Central memory CD8-positive, alpha-beta T cell (primary cell): ENCODE measurements around the gene SNRNP27.

Source experiments
- ATAC-seq: fragments of 150-1000 bp; cut with Tn5 transposase; replicated peaks from 2 replicates; pipeline ENCODE4 v1.10.0; 2022; ENCODE audit warnings: mild to moderate bottlenecking, moderate FRiP score, moderate number of reproducible peaks; ENCODE audit not compliant: poor library complexity, severe bottlenecking; ENCODE audit errors: extremely low read depth
- DNase-seq, 2 donors: peaks; one replicate each; pipeline ENCODE4 v3.0.0; 2021; ENCODE audit warnings: low spot score in 2 of 2
- H3K27ac Mint-ChIP-seq: one replicate; pipeline ENCODE4 v1.8.0; 2022; ENCODE audit warnings: low read depth, mild to moderate bottlenecking, moderate library complexity, mixed read lengths
- H3K27me3 Mint-ChIP-seq: one replicate; pipeline ENCODE4 v1.8.0; 2022; ENCODE audit warnings: mixed read lengths
- H3K36me3 Mint-ChIP-seq: one replicate; pipeline ENCODE4 v1.8.0; 2022; ENCODE audit warnings: mild to moderate bottlenecking, moderate library complexity, mixed read lengths; ENCODE audit not compliant: insufficient read depth
- H3K4me1 Mint-ChIP-seq: one replicate; pipeline ENCODE4 v1.8.0; 2022; ENCODE audit warnings: mixed read lengths
- H3K4me3 Mint-ChIP-seq: one replicate; pipeline ENCODE4 v1.8.0; 2022; ENCODE audit warnings: mild to moderate bottlenecking, moderate library complexity, mixed read lengths
- H3K9me3 Mint-ChIP-seq: one replicate; pipeline ENCODE4 v1.8.0; 2022; ENCODE audit warnings: mixed read lengths

SNRNP27 gene

DNA sequence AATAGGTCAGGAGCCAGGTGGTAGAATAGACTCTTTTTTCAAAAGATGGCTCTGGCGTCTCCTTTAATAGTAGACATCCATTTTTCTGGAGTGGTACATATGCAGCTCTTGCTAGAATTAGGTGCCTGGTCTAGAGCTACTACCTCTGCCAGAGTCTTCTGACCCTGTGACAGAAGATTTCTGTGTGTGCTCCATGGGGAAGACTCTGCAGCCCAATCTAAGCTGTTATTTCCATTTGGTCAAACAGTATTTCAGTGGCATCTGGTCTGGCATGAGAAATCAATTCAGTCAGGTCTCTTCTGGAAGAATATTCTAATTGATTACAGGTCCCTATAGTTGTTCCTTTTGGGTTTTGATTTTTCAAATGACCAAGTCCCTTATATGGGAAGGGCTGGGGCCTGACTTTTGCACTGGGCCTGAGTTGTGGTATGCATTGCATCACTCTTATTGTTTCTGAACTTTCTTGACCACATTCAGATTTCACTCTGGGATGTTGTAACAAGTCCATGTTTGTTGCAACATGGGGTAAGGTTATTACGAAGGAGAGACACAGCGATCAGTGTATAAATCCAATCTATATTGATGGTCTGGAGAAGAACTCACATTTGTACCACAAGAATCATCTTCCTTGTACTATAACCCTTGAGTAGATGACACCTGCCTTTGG lies 33.2 kb downstream of the SNRNP27 start:
- H3K27me3 Mint-ChIP-seq: no peaks in the 10 kb centered on the region
- ATAC-seq: no peak
- no peak overlapping the region for H3K4me3 Mint-ChIP-seq
- no peaks in the 10 kb centered on the region for H3K9me3 Mint-ChIP-seq
- no peak overlapping the region for H3K27ac Mint-ChIP-seq
- H3K4me1 Mint-ChIP-seq: peaks cover 19% of the 10 kb centered on the region
- no peak for DNase-seq
- peaks cover 12% of the 10 kb centered on the region for H3K36me3 Mint-ChIP-seq

DNA sequence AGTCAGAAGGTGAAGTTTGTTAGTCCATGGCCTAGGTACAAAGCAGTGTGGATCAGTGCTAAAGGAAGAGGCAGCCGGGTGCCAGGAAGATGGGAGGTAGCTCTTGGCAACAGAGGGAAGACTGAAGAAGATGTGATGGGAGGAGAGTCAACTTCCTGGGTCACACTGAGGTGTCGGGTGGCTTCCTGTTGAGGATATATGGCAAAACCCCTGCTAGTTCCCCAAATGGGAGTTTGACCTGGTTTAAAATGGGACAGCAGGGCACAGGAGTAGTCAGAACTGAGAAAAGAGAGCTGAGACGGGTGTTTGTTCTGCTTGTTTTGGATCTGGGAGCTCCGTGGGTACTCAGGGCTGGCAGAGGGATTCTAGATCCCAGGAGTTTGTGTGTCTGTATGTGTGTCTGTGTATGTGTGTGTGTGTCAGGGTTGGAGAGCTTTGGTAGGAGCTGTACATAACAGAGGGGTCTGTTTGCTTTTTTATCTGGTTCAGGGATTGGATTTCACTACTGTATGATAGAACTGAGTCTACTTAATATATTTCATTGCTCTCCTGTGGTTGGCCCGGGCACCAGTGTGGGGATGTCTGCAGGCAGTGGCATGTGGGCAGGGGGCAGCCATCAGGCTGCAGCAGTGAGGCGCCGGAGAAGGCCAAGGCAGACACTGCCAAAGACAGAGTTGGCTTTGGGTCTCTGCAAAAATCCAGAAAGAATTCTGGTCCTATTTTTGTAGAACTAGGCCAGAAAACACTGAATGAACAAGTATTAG lies 38.3 kb downstream of the SNRNP27 start:
- Mint-ChIP-seq H3K4me3 (peak overlapping the region; percentile 2), H3K4me1 (peaks cover 26% of the 10 kb centered on the region), H3K9me3 (no peaks in the 10 kb centered on the region), H3K27ac (peak overlapping the region; percentile 81), H3K36me3 (peaks cover 17% of the 10 kb centered on the region), H3K27me3 (no peaks in the 10 kb centered on the region)
- no peak for ATAC-seq
- no peak for DNase-seq

DNA sequence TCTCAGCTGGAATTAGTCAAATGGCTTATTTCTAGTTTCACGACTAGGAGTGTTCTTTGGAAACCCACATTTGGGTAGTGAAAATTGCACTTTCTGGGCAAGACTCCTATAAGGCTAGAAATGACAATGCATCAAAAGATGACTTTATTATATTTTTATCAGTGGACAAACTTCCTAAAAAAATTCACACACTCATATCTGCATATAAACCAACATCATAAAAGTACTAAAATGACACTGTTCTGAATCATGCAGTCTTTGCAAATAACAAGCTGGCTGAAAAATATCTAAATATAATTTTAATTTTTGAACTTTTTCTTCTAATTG lies 38.8 kb downstream of the SNRNP27 start:
- no peak overlapping the region for H3K4me3 Mint-ChIP-seq
- H3K36me3 Mint-ChIP-seq: peaks cover 22% of the 10 kb centered on the region
- H3K9me3 Mint-ChIP-seq: no peaks in the 10 kb centered on the region
- DNase-seq: no peak
- H3K27ac Mint-ChIP-seq: no peak overlapping the region
- H3K27me3 Mint-ChIP-seq: no peaks in the 10 kb centered on the region
- H3K4me1 Mint-ChIP-seq: peaks cover 26% of the 10 kb centered on the region
- ATAC-seq: no peak

DNA sequence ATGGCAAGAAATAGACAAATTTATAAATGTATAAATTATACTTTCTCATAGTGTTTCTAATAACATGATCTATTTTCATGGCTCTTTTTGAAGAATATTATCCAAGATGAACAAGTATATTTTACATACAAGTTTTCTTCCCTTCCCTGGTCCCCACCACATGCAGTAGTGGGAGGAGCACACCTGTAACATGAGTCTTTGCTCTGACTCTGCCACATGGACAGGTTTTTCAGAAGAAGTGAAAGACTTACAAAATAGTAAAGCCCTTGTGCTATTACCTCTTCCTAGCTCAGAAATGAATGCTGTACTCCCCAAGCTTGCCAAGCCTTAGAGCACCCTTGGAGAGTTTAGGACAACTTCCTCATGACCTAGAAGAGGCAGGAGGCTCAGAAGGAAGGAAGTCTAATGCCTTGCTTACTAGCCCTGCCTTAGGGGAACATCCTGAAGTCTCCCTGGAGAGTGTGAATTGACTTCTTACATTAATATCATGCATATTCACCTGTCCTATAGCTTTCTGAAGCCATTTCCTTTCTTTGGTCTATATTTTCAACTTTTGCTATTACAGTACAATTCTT lies 39.6 kb downstream of the SNRNP27 start:
- Mint-ChIP-seq H3K27ac (no peak overlapping the region), H3K4me1 (peaks cover 26% of the 10 kb centered on the region), H3K36me3 (peaks cover 30% of the 10 kb centered on the region), H3K27me3 (no peaks in the 10 kb centered on the region), H3K4me3 (no peak overlapping the region), H3K9me3 (no peaks in the 10 kb centered on the region)
- DNase-seq (no peak), ATAC-seq (no peak)

DNA sequence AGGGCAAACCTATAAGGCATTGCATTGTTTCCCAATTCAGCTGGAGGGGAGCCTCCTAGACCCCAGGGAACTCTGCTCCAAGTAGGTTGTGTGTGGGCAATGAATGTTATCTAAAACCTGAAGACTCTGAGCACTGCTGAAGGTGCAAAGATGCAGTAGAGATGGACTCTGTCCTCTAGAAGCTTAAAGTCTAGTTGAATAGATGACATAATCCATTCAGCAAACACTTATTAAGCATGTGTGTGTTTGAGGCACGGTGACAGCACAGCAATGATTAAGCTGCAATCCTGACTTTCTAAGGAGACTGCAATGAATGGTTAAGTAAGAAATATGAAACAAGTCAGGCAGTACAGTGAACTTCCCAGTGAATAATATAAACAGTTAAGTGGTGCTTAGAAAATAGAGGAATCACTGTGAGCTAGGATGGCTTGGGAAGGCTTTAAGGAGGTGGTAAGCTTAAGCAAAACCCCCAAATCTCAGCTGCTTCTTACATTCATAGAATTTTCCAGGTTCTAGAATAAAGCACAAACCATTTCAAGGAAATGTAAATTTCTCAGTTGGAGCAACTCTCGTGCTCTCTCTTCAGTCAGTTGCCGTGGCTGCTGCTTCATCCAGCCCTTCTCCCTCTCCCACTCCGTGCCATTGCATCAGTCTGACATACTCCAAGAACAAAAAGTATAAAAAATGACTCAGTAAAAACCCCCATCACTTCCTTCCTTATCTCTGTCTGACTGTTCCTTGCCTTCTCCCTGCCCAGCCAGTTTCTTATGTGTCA lies 40.3 kb downstream of the SNRNP27 start:
- Mint-ChIP-seq H3K27me3 (no peaks in the 10 kb centered on the region), H3K4me1 (peaks cover 26% of the 10 kb centered on the region), H3K4me3 (no peak overlapping the region), H3K36me3 (peaks cover 37% of the 10 kb centered on the region), H3K27ac (peak overlapping the region; percentile 42), H3K9me3 (no peaks in the 10 kb centered on the region)
- DNase-seq (no peak), ATAC-seq (no peak)

DNA sequence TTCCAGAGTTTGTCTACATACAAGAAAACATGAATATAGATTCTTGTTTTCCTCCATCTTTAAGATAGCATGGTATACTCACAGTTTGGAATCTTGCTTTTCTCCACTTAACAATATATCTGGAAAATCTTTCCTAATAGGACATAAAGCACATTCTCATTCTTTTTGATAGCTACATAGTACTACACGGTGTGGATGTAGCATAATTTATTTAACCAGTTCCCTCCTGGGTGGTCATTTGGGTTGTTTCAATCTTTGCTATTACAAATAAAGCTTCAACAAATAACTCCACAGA lies 40.8 kb downstream of the SNRNP27 start:
- peak overlapping the region; percentile 42 for H3K27ac Mint-ChIP-seq
- H3K36me3 Mint-ChIP-seq: peaks cover 41% of the 10 kb centered on the region
- H3K4me1 Mint-ChIP-seq: peaks cover 26% of the 10 kb centered on the region
- no peaks in the 10 kb centered on the region for H3K27me3 Mint-ChIP-seq
- no peak overlapping the region for H3K4me3 Mint-ChIP-seq
- H3K9me3 Mint-ChIP-seq: no peaks in the 10 kb centered on the region
- DNase-seq (no peak), ATAC-seq (no peak)

DNA sequence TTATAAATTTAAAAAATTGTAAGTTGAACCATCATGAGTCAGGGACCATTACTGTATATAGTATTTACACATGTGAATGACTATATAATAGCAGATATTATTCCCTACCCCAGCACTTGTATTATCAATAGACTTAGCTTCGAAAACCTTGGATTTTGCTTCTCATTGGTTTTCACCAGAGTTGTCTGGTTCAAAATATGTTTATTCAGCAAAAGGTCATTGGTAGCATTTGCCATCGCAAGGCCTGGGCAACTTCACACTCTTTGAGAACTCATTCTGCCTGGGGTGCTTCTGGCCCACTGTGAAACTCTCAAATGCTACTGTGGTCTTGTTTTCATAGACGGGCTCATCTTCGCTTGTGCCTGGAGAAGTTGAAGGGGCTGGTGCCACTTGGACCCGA lies 41.3 kb downstream of the SNRNP27 start:
- peaks cover 26% of the 10 kb centered on the region for H3K4me1 Mint-ChIP-seq
- no peaks in the 10 kb centered on the region for H3K9me3 Mint-ChIP-seq

DNA sequence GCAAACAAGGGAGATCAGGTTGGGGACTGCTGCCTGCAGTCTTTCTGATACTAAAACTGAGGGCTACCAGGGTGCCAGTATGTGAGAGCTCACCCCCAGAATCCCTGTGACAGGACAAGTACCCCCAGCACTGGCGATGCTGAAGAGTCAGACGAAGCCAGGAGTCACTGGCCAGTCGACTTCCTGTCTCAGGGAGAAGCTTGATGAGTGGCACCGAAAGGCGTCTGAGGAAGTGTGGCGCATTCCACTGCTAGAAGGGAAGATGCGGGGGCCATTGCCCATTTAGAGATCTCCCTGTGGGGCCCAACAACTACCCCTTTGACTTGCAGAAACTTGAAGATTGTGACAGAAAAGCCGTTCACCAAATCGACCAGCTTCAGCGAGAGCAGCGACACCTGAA lies 43.1 kb downstream of the SNRNP27 start:
- DNase-seq (no peak), ATAC-seq (no peak)
- Mint-ChIP-seq H3K9me3 (no peaks in the 10 kb centered on the region), H3K4me1 (peaks cover 18% of the 10 kb centered on the region), H3K27me3 (no peaks in the 10 kb centered on the region), H3K4me3 (no peak overlapping the region), H3K36me3 (peaks cover 53% of the 10 kb centered on the region), H3K27ac (no peak overlapping the region)

More for the DNA sequence above, 41.3 kb downstream of the SNRNP27 start:
- H3K27ac Mint-ChIP-seq: no peak overlapping the region
- DNase-seq (no peak), ATAC-seq (no peak)
- peaks cover 44% of the 10 kb centered on the region for H3K36me3 Mint-ChIP-seq
- no peak overlapping the region for H3K4me3 Mint-ChIP-seq
- no peaks in the 10 kb centered on the region for H3K27me3 Mint-ChIP-seq

DNA sequence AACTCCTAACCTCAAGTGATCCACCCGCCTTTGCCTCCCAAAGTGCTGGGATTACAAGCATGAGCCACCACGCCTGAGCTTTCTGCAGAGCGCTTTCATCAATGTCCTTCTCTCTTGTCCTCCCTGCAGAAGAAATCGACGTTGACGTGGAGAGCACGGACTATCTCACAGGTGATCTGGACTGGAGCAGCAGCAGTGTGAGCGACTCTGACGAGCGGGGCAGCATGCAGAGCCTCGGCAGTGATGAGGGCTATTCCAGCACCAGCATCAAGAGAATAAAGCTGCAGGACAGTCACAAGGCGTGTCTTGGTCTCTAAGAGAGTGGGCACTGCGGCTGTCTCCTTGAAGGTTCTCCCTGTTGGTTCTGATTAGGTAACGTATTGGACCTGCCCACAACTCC lies 44.2 kb downstream of the SNRNP27 start:
- ATAC-seq: no peak
- DNase-seq: no peak
- peaks cover 12% of the 10 kb centered on the region for H3K4me1 Mint-ChIP-seq
- no peaks in the 10 kb centered on the region for H3K27me3 Mint-ChIP-seq
- H3K36me3 Mint-ChIP-seq: peaks cover 53% of the 10 kb centered on the region
- no peak overlapping the region for H3K27ac Mint-ChIP-seq
- no peak overlapping the region for H3K4me3 Mint-ChIP-seq
- no peaks in the 10 kb centered on the region for H3K9me3 Mint-ChIP-seq

DNA sequence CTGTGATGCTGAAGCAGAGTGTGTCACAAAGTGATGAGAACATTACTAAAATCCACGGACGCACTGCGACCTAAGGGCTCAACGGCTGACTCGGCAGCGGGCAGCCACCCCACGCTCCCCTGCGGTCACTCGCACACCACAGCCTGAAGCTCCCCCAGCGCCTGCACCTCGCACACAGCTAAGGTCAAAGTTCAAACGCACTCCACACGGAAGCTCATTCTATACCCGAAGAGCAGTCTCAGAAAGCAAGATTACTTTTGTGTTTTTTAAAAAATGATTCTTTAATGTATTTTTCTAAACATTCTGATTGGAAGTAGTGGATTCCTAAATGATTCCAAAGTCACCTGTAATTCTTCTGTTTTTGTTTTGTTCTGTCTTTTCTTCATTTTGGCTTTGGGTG lies 46.0 kb downstream of the SNRNP27 start:
- no peak for ATAC-seq
- Mint-ChIP-seq H3K36me3 (peaks cover 56% of the 10 kb centered on the region), H3K27ac (no peak overlapping the region)

DNA sequence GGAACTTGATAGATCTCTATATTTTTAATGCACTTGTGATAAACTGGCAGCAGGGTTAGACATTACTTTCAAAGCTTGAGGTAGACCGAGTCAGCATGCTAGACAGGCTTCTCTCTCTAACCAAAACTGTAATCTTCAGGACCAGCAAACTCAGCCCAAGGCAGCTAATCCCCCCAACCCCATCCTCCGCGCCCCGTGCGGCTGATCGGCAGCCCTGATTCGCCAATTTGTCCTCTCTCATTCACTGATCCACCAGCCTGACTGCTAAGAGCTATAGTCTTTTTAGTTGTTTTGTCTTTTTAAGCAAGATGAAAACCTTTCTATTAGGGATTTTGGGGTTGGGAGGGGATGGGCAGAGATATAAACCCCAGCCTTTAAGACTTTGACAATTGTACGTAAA lies 46.9 kb downstream of the SNRNP27 start:
- H3K4me1 Mint-ChIP-seq: peaks cover 10% of the 10 kb centered on the region
- H3K36me3 Mint-ChIP-seq: peaks cover 49% of the 10 kb centered on the region
- DNase-seq (no peak), ATAC-seq (no peak)
- H3K27me3 Mint-ChIP-seq: no peaks in the 10 kb centered on the region
- no peak overlapping the region for H3K27ac Mint-ChIP-seq
- H3K9me3 Mint-ChIP-seq: no peaks in the 10 kb centered on the region
- H3K4me3 Mint-ChIP-seq: no peak overlapping the region

More for the DNA sequence above, 46.0 kb downstream of the SNRNP27 start:
- Mint-ChIP-seq H3K27me3 (no peaks in the 10 kb centered on the region), H3K4me3 (no peak overlapping the region), H3K9me3 (no peaks in the 10 kb centered on the region), H3K4me1 (peaks cover 6% of the 10 kb centered on the region)
- no peak for DNase-seq

DNA sequence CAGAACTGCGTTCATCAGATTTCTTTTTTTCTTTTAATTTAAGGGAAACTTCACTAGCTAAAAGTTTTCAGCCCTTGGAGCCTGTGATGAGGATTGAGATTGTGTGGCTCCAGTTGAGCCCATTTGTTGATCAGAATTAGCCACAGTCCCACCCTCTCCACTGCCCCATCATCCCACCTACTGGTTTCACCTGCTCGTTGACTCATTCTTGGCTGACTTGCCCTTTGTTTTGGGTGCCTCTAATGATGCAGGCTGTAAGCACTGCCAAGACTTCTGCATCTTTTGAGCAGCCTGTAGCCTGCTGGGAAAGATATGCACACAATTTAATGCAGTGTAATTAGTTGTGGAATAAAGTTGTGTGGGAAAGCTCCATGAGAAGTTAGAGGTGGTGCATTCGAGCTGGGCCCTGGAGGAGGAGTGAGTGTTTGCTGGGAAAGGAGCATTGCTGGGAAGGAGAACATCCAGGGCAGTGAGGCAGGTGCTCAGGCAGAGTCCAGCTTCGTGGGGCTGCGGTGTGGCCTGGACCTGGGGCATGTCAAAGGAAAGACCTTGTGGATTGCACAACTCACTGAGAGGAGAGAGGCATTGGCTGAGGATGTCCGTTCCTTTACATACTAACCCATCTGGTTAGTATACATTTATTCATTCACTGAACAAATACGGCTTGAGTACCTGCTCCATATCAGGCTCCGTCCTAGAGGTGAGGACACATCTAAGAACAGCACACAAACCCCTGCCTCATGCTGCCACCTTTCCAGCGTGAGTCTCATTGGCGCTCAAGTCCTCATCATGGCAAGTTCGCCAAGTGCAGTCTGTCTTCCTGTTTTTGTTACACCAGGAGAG lies 49.5 kb downstream of the SNRNP27 start:
- H3K4me3 Mint-ChIP-seq: no peak overlapping the region

More for the DNA sequence above, 49.5 kb downstream of the SNRNP27 start:
- Mint-ChIP-seq H3K4me1 (peaks cover 26% of the 10 kb centered on the region), H3K27me3 (no peaks in the 10 kb centered on the region), H3K36me3 (peaks cover 35% of the 10 kb centered on the region), H3K27ac (peak overlapping the region; percentile 45), H3K9me3 (no peaks in the 10 kb centered on the region)
- ATAC-seq (no peak), DNase-seq (no peak)
